KMS-11 (cell line): Measurements from ENCODE around the gene CUTA.

Experiments
- H2AFZ ChIP-seq: fragments of 200-600 bp; sonication (generic); 2 replicates; pipeline ENCODE4 v1.6.1; 2016; ENCODE audit warnings: antibody characterized with exemption, mixed run types, low read depth
- H3K27ac ChIP-seq: fragments of 200-600 bp; sonication (generic); 2 replicates; pipeline ENCODE4 v1.6.1; 2016; ENCODE audit warnings: mild to moderate bottlenecking, mixed run types
- H3K27me3 ChIP-seq: fragments of 200-600 bp; sonication (generic); 2 replicates; pipeline ENCODE4 v1.6.1; 2017; ENCODE audit warnings: mild to moderate bottlenecking, low read depth, mixed run types, moderate library complexity; ENCODE audit not compliant: insufficient read depth
- H3K36me3 ChIP-seq: fragments of 200-600 bp; sonication (generic); 2 replicates; pipeline ENCODE4 v1.6.1; 2017; ENCODE audit warnings: mild to moderate bottlenecking, mixed run types; ENCODE audit not compliant: insufficient read depth
- H3K4me1 ChIP-seq: fragments of 200-600 bp; sonication (generic); 2 replicates; pipeline ENCODE4 v1.6.1; 2016; ENCODE audit warnings: mild to moderate bottlenecking, low read depth, mixed run types; ENCODE audit not compliant: poor library complexity, severe bottlenecking
- H3K4me2 ChIP-seq: fragments of 200-600 bp; sonication (generic); 2 replicates; pipeline ENCODE4 v1.7.0; 2016; ENCODE audit warnings: mild to moderate bottlenecking, mixed run types
- H3K4me3 ChIP-seq: fragments of 200-600 bp; sonication (generic); IDR thresholded peaks from 2 replicates; pipeline ENCODE4 v1.6.1; 2017; ENCODE audit warnings: low read depth, low read length, mixed read lengths; ENCODE audit not compliant: insufficient read depth
- H3K79me2 ChIP-seq: fragments of 200-600 bp; sonication (generic); 2 replicates; pipeline ENCODE4 v1.6.1; 2016; ENCODE audit warnings: low read depth, mixed run types; ENCODE audit not compliant: insufficient read depth
- H3K9ac ChIP-seq: fragments of 200-600 bp; sonication (generic); 2 replicates; pipeline ENCODE4 v1.6.1; 2016; ENCODE audit warnings: mild to moderate bottlenecking, mixed run types
- H4K20me1 ChIP-seq: fragments of 200-600 bp; sonication (generic); 2 replicates; pipeline ENCODE4 v1.6.1; 2016; ENCODE audit warnings: mild to moderate bottlenecking, mixed run types; ENCODE audit not compliant: insufficient read depth
- TF ChIP-seq, protein P1 (sequence below): fragments of 200-600 bp; sonication (generic); conservative IDR thresholded peaks from 2 replicates; pipeline ENCODE4 v1.6.1; 2017; ENCODE audit warnings: low read depth, mild to moderate bottlenecking, antibody characterized with exemption, low read length, moderate library complexity, mixed read lengths

CUTA gene

DNA sequence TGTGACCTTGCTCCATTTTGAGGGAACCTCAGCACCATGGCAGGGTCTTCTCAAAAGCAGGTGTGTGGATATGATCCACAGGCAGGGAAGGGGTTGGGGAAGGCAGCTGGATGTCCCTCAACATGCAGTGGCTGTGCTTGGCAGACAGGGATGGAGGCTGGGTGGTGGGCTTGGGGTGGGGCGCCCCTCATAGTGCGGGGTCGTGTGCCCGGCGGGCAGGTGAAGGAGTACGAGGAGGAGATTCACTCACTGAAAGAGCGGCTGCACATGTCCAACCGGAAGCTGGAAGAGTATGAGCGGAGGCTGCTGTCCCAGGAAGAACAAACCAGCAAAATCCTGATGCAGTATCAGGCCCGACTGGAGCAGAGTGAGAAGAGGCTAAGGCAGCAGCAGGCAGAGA is 28.4 kb upstream of the CUTA start:
- TF ChIP-seq, protein P1, sequence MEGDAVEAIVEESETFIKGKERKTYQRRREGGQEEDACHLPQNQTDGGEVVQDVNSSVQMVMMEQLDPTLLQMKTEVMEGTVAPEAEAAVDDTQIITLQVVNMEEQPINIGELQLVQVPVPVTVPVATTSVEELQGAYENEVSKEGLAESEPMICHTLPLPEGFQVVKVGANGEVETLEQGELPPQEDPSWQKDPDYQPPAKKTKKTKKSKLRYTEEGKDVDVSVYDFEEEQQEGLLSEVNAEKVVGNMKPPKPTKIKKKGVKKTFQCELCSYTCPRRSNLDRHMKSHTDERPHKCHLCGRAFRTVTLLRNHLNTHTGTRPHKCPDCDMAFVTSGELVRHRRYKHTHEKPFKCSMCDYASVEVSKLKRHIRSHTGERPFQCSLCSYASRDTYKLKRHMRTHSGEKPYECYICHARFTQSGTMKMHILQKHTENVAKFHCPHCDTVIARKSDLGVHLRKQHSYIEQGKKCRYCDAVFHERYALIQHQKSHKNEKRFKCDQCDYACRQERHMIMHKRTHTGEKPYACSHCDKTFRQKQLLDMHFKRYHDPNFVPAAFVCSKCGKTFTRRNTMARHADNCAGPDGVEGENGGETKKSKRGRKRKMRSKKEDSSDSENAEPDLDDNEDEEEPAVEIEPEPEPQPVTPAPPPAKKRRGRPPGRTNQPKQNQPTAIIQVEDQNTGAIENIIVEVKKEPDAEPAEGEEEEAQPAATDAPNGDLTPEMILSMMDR = no peak
- no peak overlapping the region for H3K9ac ChIP-seq
- H3K36me3 ChIP-seq = no peaks in the 10 kb centered on the region
- H4K20me1 ChIP-seq = no peaks in the 10 kb centered on the region
- H3K4me1 ChIP-seq = no peaks in the 10 kb centered on the region
- no peak overlapping the region for H3K4me3 ChIP-seq
- H3K79me2 ChIP-seq = no peaks in the 10 kb centered on the region
- H3K27ac ChIP-seq = no peak overlapping the region
- no peak overlapping the region for H3K4me2 ChIP-seq
- no peaks in the 10 kb centered on the region for H3K27me3 ChIP-seq
- no peak overlapping the region for H2AFZ ChIP-seq

GRCh38 chr6:33445119-33445603 is 27.3 kb upstream of the CUTA start:
- Histone ChIP-seq H3K4me2 (no peak overlapping the region), H3K4me1 (no peaks in the 10 kb centered on the region), H3K9ac (no peak overlapping the region), H2AFZ (no peak overlapping the region), H3K36me3 (no peaks in the 10 kb centered on the region), H3K27me3 (no peaks in the 10 kb centered on the region), H4K20me1 (no peaks in the 10 kb centered on the region), H3K27ac (no peak overlapping the region), H3K4me3 (no peak overlapping the region), H3K79me2 (no peaks in the 10 kb centered on the region)
- TF ChIP-seq, protein P1 = no peak

GRCh38 chr6:33443619-33444504 is 26.0 kb upstream of the CUTA start:
- TF ChIP-seq, protein P1 = no peak
- H3K9ac ChIP-seq = no peak overlapping the region
- H3K36me3 ChIP-seq = no peaks in the 10 kb centered on the region

GRCh38 chr6:33443025-33443424 is 25.1 kb upstream of the CUTA start:
- Histone ChIP-seq H3K36me3 (no peaks in the 10 kb centered on the region), H3K27me3 (no peaks in the 10 kb centered on the region), H3K27ac (no peak overlapping the region), H3K4me2 (no peak overlapping the region), H3K4me1 (no peaks in the 10 kb centered on the region), H3K9ac (no peak overlapping the region), H3K4me3 (no peak overlapping the region), H2AFZ (no peak overlapping the region), H3K79me2 (no peaks in the 10 kb centered on the region), H4K20me1 (no peaks in the 10 kb centered on the region)
- TF ChIP-seq, protein P1 = no peak

More at GRCh38 chr6:33443619-33444504, 26.0 kb upstream of the CUTA start:
- Histone ChIP-seq H3K4me3 (no peak overlapping the region), H2AFZ (no peak overlapping the region), H4K20me1 (no peaks in the 10 kb centered on the region), H3K79me2 (no peaks in the 10 kb centered on the region), H3K27ac (no peak overlapping the region), H3K27me3 (no peaks in the 10 kb centered on the region), H3K4me2 (no peak overlapping the region), H3K4me1 (no peaks in the 10 kb centered on the region)
